H9 (cell line): Measurements from ENCODE around the gene AGAP3. TPM values are rescaled to one million over a fixed set of nuclear protein-coding genes. Genes with fewer than 3 reads are reported as not detected.

ENCODE experiments used
- DNase-seq: peaks from one replicate; pipeline ENCODE4 v3.0.0-alpha.2; 2017
- H2AFZ ChIP-seq: one replicate; pipeline ENCODE4 v1.6.1; 2013; ENCODE audit warnings: mild to moderate bottlenecking, low read length, control low read depth, moderate library complexity
- H2AK5ac ChIP-seq: 2 replicates; pipeline ENCODE4 v1.6.1; 2013; ENCODE audit warnings: low read length, control low read depth, mixed read lengths; ENCODE audit not compliant: insufficient read length
- H2BK120ac ChIP-seq: one replicate; pipeline ENCODE4 v1.6.1; 2013; ENCODE audit warnings: low read depth, mild to moderate bottlenecking, low read length, control low read depth, inconsistent platforms; ENCODE audit not compliant: poor library complexity, severe bottlenecking
- H2BK12ac ChIP-seq: 2 replicates; pipeline ENCODE4 v1.6.1; 2013; ENCODE audit warnings: low read length, control low read depth, mixed read lengths, low read depth; ENCODE audit not compliant: insufficient read length
- H2BK15ac ChIP-seq: 2 replicates; pipeline ENCODE4 v1.6.1; 2013; ENCODE audit warnings: low read depth, low read length, control low read depth
- H2BK20ac ChIP-seq: one replicate; pipeline ENCODE4 v1.6.1; 2013; ENCODE audit warnings: low read depth, mild to moderate bottlenecking, low read length, control low read depth, inconsistent platforms; ENCODE audit not compliant: poor library complexity, severe bottlenecking
- H2BK5ac ChIP-seq: 2 replicates; pipeline ENCODE4 v1.6.1; 2013; ENCODE audit warnings: low read length, control low read depth, mixed read lengths; ENCODE audit not compliant: insufficient read length
- H3K14ac ChIP-seq: 2 replicates; pipeline ENCODE4 v1.6.1; 2013; ENCODE audit warnings: low read length, control low read depth; ENCODE audit not compliant: insufficient read depth
- H3K18ac ChIP-seq: 2 replicates; pipeline ENCODE4 v1.6.1; 2013; ENCODE audit warnings: low read depth, mild to moderate bottlenecking, mixed read lengths, low read length, control low read depth; ENCODE audit not compliant: insufficient read length
- H3K23ac ChIP-seq: 2 replicates; pipeline ENCODE4 v1.6.1; 2013; ENCODE audit warnings: low read length, control low read depth, mixed read lengths, low read depth; ENCODE audit not compliant: insufficient read length
- H3K23me2 ChIP-seq: 2 replicates; pipeline ENCODE4 v1.6.1; 2013; ENCODE audit warnings: low read depth, mild to moderate bottlenecking, mixed read lengths, low read length, control low read depth; ENCODE audit not compliant: insufficient read length, poor library complexity, severe bottlenecking
- H3K27ac ChIP-seq: 2 replicates; pipeline ENCODE4 v1.5.1; 2013; ENCODE audit warnings: low read length, control low read depth, mixed read lengths, low read depth; ENCODE audit not compliant: insufficient read length
- H3K27me3 ChIP-seq: 2 replicates; pipeline ENCODE4 v1.6.1; 2013; ENCODE audit warnings: low read length, control low read depth, inconsistent platforms; ENCODE audit not compliant: insufficient read depth
- H3K4ac ChIP-seq: 2 replicates; pipeline ENCODE4 v1.6.1; 2013; ENCODE audit warnings: low read depth, mild to moderate bottlenecking, control low read depth, inconsistent platforms, low read length, moderate library complexity
- H3K4me1 ChIP-seq: 2 replicates; pipeline ENCODE4 v1.6.1; 2013; ENCODE audit warnings: low read length, control low read depth, inconsistent platforms; ENCODE audit not compliant: insufficient read depth
- H3K4me2 ChIP-seq: 2 replicates; pipeline ENCODE4 v1.6.1; 2013; ENCODE audit warnings: low read length, control low read depth, mixed read lengths; ENCODE audit not compliant: insufficient read length, insufficient read depth
- H3K56ac ChIP-seq: 2 replicates; pipeline ENCODE4 v1.6.1; 2013; ENCODE audit warnings: low read depth, mild to moderate bottlenecking, mixed read lengths, low read length, control low read depth; ENCODE audit not compliant: insufficient read length
- H3K79me1 ChIP-seq: 2 replicates; pipeline ENCODE4 v1.6.1; 2013; ENCODE audit warnings: low read depth, mild to moderate bottlenecking, moderate library complexity, low read length, control low read depth, inconsistent platforms; ENCODE audit not compliant: insufficient read depth, poor library complexity, severe bottlenecking
- H3K79me2 ChIP-seq: 2 replicates; pipeline ENCODE4 v1.6.1; 2013; ENCODE audit warnings: low read length, control low read depth, inconsistent platforms; ENCODE audit not compliant: insufficient read depth
- H3K9ac ChIP-seq: 2 replicates; pipeline ENCODE4 v1.6.1; 2013; ENCODE audit warnings: low read length, control low read depth, mixed read lengths; ENCODE audit not compliant: insufficient read length; ENCODE audit errors: extremely low read depth
- H3K9me3 ChIP-seq: one replicate; pipeline ENCODE4 v1.6.1; 2013; ENCODE audit warnings: low read depth, low read length, inconsistent platforms; ENCODE audit not compliant: control insufficient read depth
- H3T11ph ChIP-seq: one replicate; pipeline ENCODE4 v1.6.1; 2013; ENCODE audit warnings: mild to moderate bottlenecking, low read length, control low read depth, inconsistent platforms
- H4K20me1 ChIP-seq: one replicate; pipeline ENCODE4 v1.6.1; 2013; ENCODE audit not compliant: control insufficient read depth, insufficient read length, insufficient read depth
- H4K5ac ChIP-seq: 2 replicates; pipeline ENCODE4 v1.6.1; 2013; ENCODE audit warnings: low read depth, mild to moderate bottlenecking, mixed read lengths, low read length, control low read depth; ENCODE audit not compliant: insufficient read length
- H4K8ac ChIP-seq: replicated peaks from 2 replicates; pipeline ENCODE4 v1.6.1; 2013; ENCODE audit warnings: low read length, control low read depth, mixed read lengths, low read depth; ENCODE audit not compliant: insufficient read length
- H4K91ac ChIP-seq: 2 replicates; pipeline ENCODE4 v1.6.1; 2013; ENCODE audit warnings: low read depth, mild to moderate bottlenecking, moderate library complexity, mixed read lengths, low read length, control low read depth; ENCODE audit not compliant: insufficient read length
- H3K27ac Mint-ChIP-seq, 3 experiments: 2 replicates in 2 of 3; 3 replicates in 1 of 3; pipeline ENCODE4 v1.8.0; 2020 to 2021; ENCODE audit warnings: mixed read lengths in 3 of 3, mild to moderate bottlenecking in 1 of 3, moderate library complexity in 1 of 3
- H3K27me3 Mint-ChIP-seq: 2 replicates; pipeline ENCODE4 v1.8.0; 2021; ENCODE audit warnings: low read depth, mild to moderate bottlenecking, moderate library complexity, mixed read lengths
- H3K36me3 Mint-ChIP-seq, 3 experiments: 2 replicates in 2 of 3; 3 replicates in 1 of 3; pipeline ENCODE4 v1.8.0; 2020 to 2021; ENCODE audit warnings: low read depth in 3 of 3, mixed read lengths in 3 of 3; ENCODE audit not compliant: insufficient read depth in 1 of 3
- H3K4me1 Mint-ChIP-seq, 2 experiments: 2 replicates each; pipeline ENCODE4 v1.8.0; 2020; ENCODE audit warnings: mixed read lengths in 2 of 2
- H3K4me3 Mint-ChIP-seq, 2 experiments: 2 replicates in 1 of 2; 3 replicates in 1 of 2; pipeline ENCODE4 v1.8.0; 2020 to 2021; ENCODE audit warnings: mild to moderate bottlenecking in 2 of 2, mixed read lengths in 2 of 2, moderate library complexity in 1 of 2
- H3K9me3 Mint-ChIP-seq, 2 experiments: 2 replicates in 1 of 2; 3 replicates in 1 of 2; pipeline ENCODE4 v1.8.0; 2020; ENCODE audit warnings: mild to moderate bottlenecking in 2 of 2, mixed read lengths in 2 of 2, moderate library complexity in 1 of 2
- WGBS: extraction: QIAGEN DNeasy Blood & Tissue Kit; methylation state at CpG from one replicate; pipeline ENCODE4 v1.1.7; 2013; ENCODE audit warnings: missing lambda C conversion rate, low lambda C conversion rate, mixed read lengths; ENCODE audit not compliant: insufficient read length; ENCODE audit errors: extremely low coverage; 5-methylcytosine and 5-hydroxymethylcytosine counted together
- total RNA-seq: library from RNA; stranded (reverse); gene quantifications from 2 replicates; pipeline ENCODE4 v1.2.1, GENCODE V29; 2021
- TF ChIP-seq, protein P1 (sequence below): fragments of 200-600 bp; sonication (generic); conservative IDR thresholded peaks from 3 replicates; pipeline ENCODE4 v1.8.0; 2021; ENCODE audit warnings: antibody characterized with exemption, mild to moderate bottlenecking

Gene AGAP3
- total RNA-seq, 1 experiment from 2014 or later: 97.7 TPM

DNA sequence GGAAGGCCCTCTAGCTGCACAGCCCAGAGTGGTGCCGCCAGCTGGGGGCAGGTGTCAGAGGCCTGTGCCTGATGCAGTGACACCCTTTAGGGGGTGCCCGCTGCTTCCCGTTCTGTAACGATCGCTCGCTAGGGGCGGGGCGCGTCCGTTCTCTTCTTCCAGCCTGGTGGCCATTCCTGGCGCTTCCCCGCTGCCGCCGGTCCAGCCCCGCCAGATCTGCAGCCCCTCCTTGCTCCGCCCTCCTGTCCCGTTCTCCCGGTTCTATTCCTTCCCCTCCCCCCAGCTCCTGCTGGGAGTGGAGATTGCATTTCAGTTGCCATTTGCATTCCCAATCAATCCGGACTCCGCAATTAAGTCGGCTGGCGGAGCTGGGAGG lies 39.2 kb downstream of the AGAP3 start:
- H4K8ac ChIP-seq: no peak overlapping the region
- H4K91ac ChIP-seq: no peak overlapping the region
- H3K23ac ChIP-seq: no peak overlapping the region
- no peaks in the 10 kb centered on the region for H3K9me3 ChIP-seq
- H3K27ac ChIP-seq: no peak overlapping the region
- peaks cover 3% of the 10 kb centered on the region; the same call in 1 of the 2 replicates for H3K4me1 ChIP-seq
- WGBS: no CpG with 5 or more reads among the region's 22 CpGs
- no peaks in the 10 kb centered on the region for H3K79me2 ChIP-seq
- H3K4me1 Mint-ChIP-seq: peaks cover 19 to 26% of the 10 kb centered on the region in 2 experiments
- H2BK12ac ChIP-seq: no peak overlapping the region
- peaks cover 16% of the 10 kb centered on the region for H3K27me3 Mint-ChIP-seq
- H3K27me3 ChIP-seq: no peaks in the 10 kb centered on the region
- DNase-seq: peak; percentile 89
- H3K14ac ChIP-seq: no peak overlapping the region; the same call in 1 of the 2 replicates
- H2BK5ac ChIP-seq: no peak overlapping the region
- H4K5ac ChIP-seq: no peak overlapping the region
- no peak overlapping the region for H2BK120ac ChIP-seq
- H2AK5ac ChIP-seq: no peak overlapping the region
- H2BK15ac ChIP-seq: no peak overlapping the region
- peak overlapping the region; percentile 51 for H3K4me2 ChIP-seq
- no peak overlapping the region for H3K56ac ChIP-seq
- no peak overlapping the region for H3K9ac ChIP-seq
- H3K4ac ChIP-seq: no peak overlapping the region
- H2BK20ac ChIP-seq: no peak overlapping the region
- peak overlapping the region; percentile 70 to 85 for H3K4me3 Mint-ChIP-seq
- no peak overlapping the region for H3K27ac Mint-ChIP-seq
- no peak overlapping the region for H3T11ph ChIP-seq
- no peak overlapping the region for H3K18ac ChIP-seq
- peaks cover 10% of the 10 kb centered on the region for H3K23me2 ChIP-seq
- no peaks in the 10 kb centered on the region for H4K20me1 ChIP-seq
- peaks cover 32 to 54% (median 43%) of the 10 kb centered on the region in 3 experiments for H3K36me3 Mint-ChIP-seq
- TF ChIP-seq, protein P1, sequence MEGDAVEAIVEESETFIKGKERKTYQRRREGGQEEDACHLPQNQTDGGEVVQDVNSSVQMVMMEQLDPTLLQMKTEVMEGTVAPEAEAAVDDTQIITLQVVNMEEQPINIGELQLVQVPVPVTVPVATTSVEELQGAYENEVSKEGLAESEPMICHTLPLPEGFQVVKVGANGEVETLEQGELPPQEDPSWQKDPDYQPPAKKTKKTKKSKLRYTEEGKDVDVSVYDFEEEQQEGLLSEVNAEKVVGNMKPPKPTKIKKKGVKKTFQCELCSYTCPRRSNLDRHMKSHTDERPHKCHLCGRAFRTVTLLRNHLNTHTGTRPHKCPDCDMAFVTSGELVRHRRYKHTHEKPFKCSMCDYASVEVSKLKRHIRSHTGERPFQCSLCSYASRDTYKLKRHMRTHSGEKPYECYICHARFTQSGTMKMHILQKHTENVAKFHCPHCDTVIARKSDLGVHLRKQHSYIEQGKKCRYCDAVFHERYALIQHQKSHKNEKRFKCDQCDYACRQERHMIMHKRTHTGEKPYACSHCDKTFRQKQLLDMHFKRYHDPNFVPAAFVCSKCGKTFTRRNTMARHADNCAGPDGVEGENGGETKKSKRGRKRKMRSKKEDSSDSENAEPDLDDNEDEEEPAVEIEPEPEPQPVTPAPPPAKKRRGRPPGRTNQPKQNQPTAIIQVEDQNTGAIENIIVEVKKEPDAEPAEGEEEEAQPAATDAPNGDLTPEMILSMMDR: peak; percentile 49
- H2AFZ ChIP-seq: no peak overlapping the region
- no peaks in the 10 kb centered on the region for H3K9me3 Mint-ChIP-seq
- no peaks in the 10 kb centered on the region for H3K79me1 ChIP-seq
